GM12874 (cell line): ENCODE data around the gene ARMC2.

Source experiments
- CTCF ChIP-seq: IDR thresholded peaks from 2 replicates; pipeline ENCODE4 v1.5.1; 2011; ENCODE audit warnings: low read depth, mild to moderate bottlenecking, control low read depth, low read length, moderate library complexity; ENCODE audit not compliant: insufficient read depth

Gene ARMC2

GRCh38 chr6:108804956-108805355, 43.3 kb upstream of the ARMC2 start:
- TF ChIP-seq CTCF = no peak

GRCh38 chr6:108805611-108806167, 42.5 kb upstream of the ARMC2 start:
- TF ChIP-seq CTCF = no peak

GRCh38 chr6:108806171-108806570, 42.1 kb upstream of the ARMC2 start:
- TF ChIP-seq CTCF = no peak

- no peak for TF ChIP-seq CTCF
These were observed 41.6 kb upstream of the ARMC2 start for GRCh38 chr6:108806665-108807064.

GRCh38 chr6:108807928-108808327, 40.3 kb upstream of the ARMC2 start:
- no peak for TF ChIP-seq CTCF

- TF ChIP-seq CTCF = no peak
These were observed 39.0 kb upstream of the ARMC2 start for GRCh38 chr6:108809211-108809610.

- no peak for TF ChIP-seq CTCF
These were observed 38.1 kb upstream of the ARMC2 start for GRCh38 chr6:108810057-108810643.
